Activated CD8-positive, alpha-beta memory T cell treated with anti-CD3 and anti-CD28 coated beads for 48 hours (primary cell): Measurements from ENCODE around the gene PPY.
"Not testable (repeated sequence)": the region's sequence is repeated elsewhere in the genome, so short reads cannot be mapped to it uniquely, and the experiment has no call there.

Experiments
- DNase-seq, 3 experiments: peaks; one replicate each; pipeline ENCODE4 v3.0.0-alpha.2; 2020; ENCODE audit warnings: low read depth in 2 of 3, low spot score in 2 of 3

Gene PPY

DNA sequence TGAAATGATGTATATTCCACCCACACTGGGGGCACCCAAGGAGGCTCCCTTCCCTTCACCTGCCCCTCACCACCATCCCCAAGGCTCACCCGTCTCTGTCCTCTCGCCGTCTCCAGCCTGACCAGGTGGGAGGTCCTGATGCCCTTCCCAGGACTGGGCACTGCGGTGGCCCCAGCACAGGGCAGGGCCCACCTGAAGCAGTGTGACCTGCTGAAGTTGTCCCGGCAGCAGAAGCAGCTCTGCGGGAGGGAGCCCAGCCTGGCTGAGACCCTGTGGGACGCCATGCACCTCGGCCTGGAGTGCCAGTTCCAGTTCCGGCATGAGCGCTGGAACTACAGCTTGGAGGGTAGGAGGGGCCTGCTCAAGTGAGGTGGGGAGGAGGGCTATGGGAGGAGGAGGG, 9.9 kb downstream of the PPY start:
- DNase-seq: no peak

DNA sequence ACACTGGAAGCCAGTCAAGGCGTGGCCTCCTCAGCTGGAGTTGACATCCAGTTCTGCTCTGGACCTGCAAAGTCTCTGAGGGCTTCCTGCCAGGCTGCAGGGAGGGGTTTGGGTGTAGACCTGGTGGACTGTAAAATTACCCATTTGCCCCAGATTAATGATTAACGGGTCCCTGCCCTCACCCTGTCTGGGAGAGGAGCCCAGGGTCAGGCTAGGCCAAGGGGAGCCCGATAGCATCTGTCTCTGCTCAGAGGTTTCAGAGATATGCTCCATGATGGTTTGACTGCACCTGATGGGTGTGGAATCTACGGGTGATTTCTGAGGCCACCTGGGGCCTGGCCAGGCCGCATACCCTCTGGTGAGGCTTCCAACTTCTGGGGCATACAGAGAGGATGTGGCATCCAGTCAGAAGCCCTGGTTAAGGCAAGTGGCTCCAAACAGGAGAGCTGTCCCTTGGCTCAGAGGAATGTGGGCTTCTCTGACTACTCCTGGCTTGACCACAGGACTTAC, 11.2 kb downstream of the PPY start:
- no peak for DNase-seq

DNA sequence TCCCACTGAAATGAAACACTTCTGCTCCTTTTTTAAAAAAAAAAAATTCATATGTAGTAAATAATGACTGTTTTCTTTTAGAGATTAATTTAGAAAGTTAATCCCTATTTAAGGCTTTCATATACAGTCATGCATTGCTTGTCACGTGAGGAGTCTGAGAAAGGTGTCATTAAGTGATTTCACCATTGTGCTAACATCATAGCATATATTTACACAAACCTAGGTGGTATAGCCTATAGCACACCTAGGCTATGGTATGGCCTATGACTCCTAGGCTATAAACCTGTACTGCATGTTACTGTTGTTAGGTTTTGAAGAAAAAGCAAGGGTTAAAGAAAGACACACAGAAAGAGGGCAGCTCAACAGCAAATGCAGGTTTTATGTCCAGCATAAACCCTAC, 13.7 kb downstream of the PPY start:
- no peak for DNase-seq

DNA sequence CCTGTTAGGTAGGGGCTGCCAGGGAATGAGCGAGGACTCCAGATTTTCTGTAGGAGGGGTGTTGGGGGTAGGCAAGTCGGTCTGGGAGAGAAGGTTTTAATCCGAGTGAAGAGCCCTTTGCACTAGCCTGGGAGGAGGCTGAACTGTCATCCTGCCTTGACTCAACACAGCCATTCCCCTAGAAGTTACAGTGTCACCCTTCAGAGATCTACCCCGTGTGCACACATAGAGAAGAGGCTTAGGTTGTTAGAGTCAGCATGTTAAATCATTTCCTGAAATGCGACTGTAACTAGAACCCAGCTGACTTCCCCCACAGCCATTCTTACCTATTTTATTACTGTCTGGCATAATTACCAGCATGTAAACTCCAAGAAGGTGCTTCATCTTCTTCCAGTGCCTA, 14.3 kb downstream of the PPY start:
- DNase-seq: not testable (repeated sequence)

DNA sequence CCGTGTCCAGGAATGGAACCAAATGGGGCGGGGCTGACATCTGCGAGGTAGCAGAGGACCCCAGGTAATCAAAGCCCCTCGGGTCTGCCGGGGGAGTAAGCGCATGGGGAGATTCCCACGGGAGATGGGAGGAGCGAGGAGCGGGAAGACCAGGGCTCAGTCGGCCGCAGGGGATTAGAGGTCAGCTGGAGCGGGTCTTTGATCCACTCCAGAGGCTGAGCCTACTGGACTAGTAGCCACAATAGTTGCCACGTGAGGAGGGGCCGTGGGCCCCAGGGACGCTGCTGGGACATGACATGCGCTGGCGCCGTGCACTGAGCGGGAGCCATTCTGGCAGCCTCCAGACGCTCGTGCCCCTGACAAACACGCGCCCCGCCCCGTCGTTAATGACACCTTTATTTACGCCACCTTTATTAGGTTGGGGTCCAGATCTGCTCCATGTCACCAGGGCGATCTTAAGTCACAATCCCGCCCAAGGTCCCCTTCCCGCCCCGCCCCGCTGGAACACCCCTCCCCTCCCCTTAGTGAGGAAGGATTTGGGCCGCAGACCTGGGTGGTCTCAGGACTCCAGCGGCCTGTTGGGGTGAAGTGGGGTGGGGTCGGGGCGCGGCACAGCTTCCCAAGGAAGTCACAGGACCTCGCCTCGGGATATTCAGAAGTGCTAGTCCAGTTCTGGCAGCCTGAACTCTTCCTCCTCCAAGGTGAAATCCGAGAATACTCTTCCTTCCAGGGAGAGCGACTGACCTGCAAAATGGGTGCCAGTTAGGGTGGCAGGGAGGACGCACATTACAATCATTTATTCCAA, 15.0 kb downstream of the PPY start:
- no peak for DNase-seq

DNA sequence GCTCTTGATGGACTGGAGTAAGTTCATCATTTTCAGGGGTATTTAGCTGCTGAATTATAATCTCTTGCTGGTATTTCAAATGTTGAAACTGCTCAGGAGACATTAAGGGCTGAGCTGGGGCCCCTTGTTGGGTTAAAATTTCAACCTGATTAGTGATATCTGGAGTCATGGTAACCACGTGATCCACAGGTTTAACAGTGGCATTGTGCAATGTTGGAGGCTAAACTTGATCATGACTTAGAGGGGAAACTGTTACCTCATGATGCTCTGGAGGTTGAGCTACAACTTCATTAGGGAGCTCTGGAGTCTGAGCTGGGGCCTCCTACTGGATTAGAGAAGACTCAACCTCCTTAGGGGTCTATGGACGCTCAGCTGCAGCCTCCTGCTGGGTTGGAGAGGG, 17.7 kb downstream of the PPY start:
- DNase-seq: no peak

DNA sequence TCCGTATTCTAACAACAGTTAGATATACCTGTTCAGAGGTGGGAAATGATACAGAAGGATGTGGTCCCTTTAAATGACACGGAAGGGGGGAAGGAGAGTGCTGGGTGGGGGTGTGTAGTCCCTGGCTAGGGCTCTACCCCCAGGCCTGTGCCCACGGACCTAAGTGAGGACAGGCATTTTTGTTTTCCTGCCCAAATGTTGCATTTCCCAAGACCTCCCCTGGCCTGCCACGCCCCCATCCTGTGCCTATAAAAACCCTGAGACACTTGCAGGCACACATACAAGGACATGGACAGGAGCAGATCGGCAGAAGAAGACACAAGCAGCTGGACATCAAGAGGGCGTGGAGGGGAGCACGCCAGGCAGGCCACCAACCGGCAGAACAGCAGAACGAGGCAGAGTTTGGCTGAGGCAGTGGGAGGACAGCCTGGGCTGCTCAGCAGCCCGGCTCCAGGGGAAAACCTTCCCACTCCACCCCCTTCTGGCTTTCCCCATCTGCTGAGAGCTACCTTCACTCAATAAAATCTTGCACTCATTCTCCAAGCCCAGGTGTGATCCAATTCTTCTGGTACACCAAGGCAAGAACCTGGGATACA, 21.7 kb downstream of the PPY start:
- no peak for DNase-seq

DNA sequence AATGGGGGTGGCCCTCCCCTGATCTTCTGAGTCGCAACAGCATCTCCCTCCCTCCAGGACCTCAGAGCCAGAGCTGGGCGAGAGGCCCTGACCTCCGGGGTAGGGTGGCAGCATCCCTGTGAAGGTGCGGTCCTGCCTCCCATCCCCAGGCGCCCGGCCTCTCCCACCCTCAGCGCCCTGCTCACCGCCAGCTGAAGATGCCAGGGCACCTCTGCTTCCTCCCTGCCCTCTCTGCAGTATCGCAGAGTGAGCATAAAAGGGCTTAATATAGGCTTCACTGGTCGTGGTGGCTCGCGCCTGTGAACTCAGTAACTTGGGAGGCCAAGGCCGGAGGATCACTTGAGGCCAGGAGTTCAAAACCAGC, 24.3 kb downstream of the PPY start:
- no peak for DNase-seq

DNA sequence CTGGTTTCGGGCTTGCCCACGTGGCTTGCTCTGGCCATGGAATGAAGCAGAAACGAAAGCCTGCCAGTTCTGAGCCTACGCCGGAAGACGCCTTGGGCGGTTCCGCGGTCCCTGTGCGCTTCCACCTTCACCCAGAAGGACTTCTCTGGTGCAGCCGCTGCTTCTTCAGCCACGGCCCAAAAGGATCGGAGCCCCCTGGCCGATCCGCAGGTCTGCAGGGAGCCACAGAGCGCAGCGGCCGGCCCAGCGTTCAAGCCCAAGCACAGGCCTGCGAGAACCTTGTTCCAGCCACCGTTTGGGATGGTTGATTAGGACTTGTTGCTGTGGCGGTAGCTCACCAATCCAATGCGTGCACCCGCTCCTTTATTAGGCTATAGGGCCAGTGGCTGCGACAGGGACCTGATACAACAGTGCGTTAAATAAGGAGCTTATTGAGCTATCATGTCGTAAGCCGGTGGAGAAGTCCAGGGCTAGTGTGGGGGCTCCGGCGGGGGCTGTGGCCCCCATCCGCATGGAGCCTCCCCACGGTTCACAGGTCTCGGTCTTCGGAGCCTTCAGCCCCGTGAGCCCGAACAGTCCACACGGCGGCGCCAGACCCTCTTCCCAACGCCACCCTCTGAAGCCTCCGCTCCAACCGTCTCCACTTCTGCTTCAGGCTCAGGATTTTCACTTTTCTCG, 24.8 kb downstream of the PPY start:
- no peak for DNase-seq

DNA sequence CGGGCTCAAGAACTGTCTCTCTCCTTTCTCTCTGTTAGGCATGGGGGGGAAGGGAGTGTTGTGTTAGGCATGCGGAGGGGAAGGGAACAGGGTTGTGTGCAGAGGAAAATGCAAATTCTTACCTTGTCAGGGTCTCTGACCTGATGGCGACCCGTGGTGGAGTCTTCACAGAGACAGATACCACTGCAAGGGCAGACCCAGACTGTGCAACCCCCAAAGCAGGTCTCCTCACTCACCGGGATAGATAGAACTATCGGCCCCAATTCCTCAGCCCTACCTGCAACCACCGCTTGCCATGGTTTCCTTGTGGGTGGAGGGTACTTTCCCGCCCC, 25.3 kb downstream of the PPY start:
- no peak for DNase-seq

DNA sequence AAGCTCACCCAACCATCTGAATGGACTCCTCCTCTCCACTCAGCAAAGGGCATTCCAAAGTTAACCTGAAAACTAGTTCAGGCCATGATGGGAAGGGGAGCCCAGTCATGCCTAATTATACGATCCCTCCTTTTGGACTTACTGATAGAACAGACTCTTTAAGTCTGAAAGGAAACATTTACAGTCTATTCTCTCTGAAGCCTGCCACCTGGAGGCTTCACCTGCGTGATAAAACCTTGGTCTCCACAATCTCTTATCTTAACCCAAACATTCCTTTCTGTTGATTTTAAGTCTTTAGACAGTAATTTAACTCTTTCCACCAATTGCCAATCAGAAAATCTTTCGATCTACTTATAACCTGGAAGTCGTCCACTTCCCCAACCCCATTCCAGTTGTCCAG, 25.9 kb downstream of the PPY start:
- DNase-seq: no peak

DNA sequence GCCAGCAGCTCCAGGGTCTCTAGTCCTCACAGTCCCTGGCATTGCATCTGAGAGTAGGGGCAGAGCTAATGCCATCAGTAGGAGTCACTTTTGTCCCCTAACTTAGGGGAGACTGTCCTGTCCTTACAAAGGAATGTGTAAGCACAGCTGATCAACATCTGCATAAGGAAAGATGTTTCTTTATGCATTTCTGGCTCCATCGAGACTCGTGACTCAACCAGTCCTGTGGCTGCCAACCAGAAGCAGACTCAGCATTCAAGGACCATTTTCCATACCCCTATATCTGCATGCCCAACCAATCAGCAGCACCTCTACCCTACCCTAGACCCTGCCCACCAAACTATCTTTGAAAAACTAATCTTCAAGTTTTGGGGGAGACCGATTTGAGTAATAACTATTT, 26.7 kb downstream of the PPY start:
- no peak for DNase-seq

DNA sequence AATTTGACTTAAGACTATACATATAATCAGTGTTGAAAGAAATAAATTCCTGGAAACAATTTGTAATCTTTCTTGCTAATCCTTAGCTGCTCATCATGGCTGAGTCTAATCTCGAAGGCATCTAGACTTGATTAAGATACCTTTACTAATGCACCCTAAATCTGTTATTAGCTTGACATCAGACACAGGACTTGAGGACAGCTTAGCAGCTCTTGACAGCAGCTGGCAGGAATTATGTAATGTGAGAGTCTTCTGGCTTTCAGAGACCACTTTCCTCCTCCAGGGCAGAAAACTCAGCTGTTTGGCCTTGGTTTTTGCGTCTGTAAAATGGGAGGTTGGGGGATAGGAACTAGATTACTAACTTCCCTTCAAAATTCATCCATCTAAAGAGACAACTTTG, 27.8 kb downstream of the PPY start:
- no peak for DNase-seq

DNA sequence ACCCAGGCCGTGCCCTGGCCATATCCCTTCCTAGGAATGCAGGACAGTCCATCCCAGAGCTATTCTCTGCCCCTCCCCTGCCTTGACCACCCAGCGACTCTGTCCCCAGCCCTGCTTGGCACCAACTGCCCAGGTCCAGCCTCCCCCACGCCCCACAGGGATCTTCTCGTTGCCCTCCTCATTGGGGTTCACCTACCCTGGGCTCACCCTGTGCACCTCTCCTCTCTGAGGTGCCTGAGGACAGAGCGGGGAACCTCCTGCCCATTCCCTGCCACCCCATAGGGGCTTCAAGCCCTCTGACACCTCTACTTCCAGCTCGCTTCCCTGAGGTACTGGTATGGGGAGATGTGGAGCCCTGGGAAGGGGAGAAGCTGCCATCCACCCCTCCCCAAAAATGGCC, 28.7 kb downstream of the PPY start:
- no peak for DNase-seq

DNA sequence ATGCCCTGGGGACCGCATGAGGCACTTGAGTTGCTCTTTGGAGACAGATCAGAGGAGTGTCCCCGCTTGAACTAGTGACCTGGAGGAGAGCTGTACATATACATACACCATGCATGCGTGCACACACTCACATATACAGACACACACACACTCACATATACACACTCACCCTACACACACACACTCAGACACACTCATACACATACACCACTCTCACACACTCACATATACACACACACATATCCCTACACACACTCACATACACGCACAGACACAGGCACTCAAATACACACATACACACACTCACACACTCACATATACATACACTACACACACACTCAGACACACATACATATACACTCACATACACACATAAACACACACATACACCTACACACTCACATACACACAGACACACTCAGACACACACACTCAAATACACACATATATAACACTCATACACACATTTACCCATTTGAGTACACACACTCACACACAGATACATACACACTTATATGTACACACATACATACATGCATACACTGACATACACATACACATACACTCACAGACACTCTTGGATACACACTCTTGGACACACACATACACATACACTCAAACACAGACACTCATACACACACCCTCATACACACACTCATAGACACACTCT, 29.5 kb downstream of the PPY start:
- no peak for DNase-seq

DNA sequence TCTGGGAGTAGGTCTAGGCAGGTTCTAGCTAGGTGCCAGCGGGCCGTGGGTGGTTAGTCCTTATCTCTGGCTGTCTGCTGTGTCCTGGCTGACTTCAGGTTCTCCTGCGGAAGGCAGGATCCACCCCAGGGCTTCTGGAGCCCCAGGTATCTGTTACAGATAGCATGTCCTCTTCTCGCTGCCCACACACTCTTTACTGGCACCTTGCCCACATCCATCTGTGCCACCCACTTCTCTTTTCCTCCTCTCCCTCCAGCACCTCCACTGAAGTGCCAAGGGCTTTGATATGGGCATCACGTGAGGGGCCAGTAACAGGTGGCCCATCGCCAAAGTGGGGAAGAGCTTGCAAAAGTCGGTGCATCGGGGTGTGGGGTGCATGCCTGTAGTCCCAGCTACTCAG, 30.4 kb downstream of the PPY start:
- DNase-seq: no peak

DNA sequence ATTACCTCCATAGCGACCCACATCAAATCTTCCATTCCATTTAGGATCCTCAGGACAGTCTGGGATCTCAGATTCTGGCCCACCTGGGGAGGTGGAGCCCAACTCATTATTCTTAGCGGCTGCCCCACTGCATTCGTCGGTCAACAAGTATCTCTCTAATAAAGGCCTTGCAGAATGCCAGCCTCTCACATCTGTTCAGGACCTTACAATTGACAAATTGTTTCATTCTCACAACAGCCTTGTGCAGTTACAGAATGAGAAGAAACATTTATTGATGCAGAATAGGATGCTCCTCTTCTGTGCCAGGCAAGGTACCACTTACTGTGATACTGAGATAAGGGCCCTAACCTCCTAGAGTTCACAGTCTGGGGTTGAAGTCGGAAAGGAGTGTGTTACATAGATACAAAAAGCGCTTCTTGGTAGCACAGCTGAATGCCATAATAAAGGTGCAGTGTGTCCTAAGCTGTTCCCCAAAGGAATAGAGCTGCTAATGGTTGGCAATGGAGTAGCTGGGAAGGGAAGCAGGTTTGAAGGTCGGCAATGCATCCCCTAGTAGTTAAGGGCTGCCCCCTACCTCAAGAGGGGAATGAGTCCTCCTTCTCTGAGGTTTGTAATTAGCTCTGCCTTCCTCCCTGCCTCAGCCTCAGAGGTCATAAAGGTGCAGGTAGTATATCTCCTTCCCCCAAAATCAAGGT, 32.6 kb downstream of the PPY start:
- DNase-seq: no peak

DNA sequence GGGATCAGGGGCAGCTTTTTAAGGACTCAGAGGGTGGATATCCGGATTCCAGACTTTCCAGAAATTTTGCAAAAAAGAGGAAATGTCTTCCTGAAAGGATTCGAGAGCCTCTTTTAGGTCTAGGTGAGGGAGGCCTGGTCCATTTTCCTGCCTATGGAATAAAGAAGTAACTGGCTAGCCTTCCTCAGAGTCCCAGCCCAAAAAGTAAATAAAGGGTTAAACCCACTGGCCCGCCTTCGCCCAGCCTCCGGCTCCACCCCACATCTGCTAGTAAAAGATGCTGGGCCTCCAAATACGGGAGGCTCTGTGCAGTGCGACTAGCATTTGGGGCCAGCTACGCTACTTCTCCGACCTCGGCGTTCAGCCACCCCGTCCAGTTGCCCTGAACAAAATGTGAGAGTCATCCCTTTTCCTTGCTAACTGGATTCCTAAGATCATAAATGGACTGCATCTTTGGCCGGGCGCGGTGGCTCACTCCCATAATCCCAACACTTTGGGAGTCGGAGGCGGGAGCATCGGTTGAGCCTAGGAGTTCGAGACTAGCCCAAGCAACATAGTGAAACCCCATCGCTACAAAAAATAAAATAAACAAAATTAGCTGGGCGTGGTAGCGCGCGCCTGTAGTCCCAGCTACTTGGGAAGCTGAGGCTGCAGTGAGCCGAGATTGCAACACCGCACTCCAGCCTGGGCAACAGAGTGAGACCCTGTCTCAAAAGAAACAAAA, 34.1 kb downstream of the PPY start:
- DNase-seq: no peak

DNA sequence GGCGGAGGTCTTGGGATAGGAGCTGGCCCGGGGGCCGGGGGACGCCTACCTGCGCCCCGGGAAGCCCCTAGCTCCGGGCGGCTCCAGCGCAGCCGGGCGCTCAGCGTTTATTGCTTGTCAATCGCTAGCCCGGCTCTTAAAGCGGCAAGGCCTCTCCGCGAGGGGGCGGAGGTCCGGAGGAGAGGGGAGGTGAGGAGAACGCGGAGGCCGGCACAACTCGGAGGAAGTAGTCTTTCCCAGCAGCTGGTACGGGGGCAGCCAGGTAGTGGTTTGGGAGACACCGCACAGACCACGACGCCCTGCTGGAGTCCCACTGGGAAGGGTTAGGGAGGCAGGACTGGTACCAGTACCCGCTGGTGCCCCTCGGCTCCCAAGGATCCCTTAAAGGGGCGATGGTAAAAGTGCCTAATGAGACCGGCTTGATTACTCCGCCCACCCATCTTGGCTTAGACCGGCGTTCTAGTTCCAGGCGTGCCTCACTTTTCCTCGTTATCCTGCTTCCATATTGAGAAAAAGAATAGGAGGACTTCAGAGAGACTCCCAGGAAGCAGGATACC, 34.8 kb downstream of the PPY start, which contains the start of gene MPP2:
MPP2 (minus strand) TSS at position 112 of the 557 bp plus-strand sequence. CDS start 3,076 bp downstream, outside the sequence.
- peak in 1 of 3 experiments; percentile 29 for DNase-seq

DNA sequence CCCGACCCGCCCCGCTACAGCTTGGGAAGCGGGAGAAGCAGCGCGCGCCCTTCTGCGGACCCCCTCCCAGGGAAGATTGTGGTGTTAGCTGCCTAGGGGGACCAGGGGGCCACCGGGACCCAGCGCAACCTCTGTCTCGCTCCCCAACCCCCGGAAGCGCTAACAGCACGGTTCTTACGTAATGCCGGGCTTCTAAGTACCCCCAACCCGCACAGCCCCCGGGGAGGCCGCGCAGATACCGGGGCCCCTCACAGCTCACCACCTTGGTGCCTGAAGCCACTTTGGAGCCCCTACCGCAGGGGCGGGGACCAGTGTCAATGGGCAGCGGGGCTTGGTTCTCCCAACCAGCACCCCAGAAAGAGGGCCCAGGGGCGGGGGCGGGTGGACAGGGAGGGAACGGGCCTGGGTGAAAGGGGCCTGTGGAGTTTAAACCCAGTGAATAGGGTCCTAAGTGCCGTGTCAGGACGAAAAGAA, 35.3 kb downstream of the PPY start:
- no peak for DNase-seq
